Measurements from ENCODE around the gene MCM9.

GRCh38 chr6:118873239-118873638, 61.7 kb downstream of the MCM9 start:
- TF ChIP-seq CTCF (IDR thresholded peaks at IDR 0.05), result no peak
- no peak for TF ChIP-seq POLR2A (IDR thresholded peaks at IDR 0.05)

All from adrenal gland (tissue), 5 donors.